Stimulated activated CD4-positive, alpha-beta T cell treated with anti-CD3 and anti-CD28 coated beads, TNF-alpha, amount 100 ng/mL, for 48 hours (primary cell): ENCODE data around the gene HDAC11.
A peak's percentile ranks its signal among the peaks of the same experiment; 100 is the strongest.
"Not testable (repeated sequence)": the region's sequence is repeated elsewhere in the genome, so short reads cannot be mapped to it uniquely, and the experiment has no call there.

Source experiments
- DNase-seq, 3 donors: peaks; one replicate each; pipeline ENCODE4 v3.0.0-alpha.2; 2020; ENCODE audit warnings: low read depth in 3 of 3

HDAC11 gene

GRCh38 chr3:13492976-13493866 lies 13.1 kb downstream of the HDAC11 start:
- no peak for DNase-seq

DNA sequence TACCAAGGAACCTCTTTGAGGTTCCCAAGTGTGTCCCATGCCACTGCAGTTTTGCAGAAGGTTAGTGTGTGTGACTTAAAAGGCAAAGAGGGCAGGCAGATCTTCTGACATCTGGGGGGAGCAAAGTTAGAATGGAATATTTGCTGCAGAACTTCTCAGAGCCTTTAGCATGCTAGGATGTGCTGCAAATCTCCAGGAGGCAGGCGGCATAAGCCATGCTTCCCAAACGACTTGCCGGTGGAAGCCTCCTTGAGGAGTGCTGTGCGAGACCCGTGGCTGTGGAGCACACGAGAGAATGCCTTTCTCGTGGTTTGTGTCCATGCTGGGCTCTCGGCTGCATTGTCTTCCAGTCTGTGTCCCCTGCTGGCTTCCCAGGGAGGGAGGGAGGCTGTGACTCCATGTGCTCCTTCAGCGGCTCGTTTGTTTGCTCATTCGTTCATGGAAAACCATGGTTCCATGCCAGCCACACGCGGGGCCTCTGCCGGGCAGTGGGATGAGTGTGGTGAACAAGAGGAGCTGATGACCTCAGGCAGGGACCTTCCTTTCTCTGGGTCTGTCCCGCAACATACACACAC lies 13.8 kb downstream of the HDAC11 start:
- DNase-seq = no peak

- DNase-seq = no peak
Observed at GRCh38 chr3:13494463-13495350, 14.6 kb downstream of the HDAC11 start.

GRCh38 chr3:13495351-13495813 lies 15.3 kb downstream of the HDAC11 start:
- DNase-seq = no peak

DNA sequence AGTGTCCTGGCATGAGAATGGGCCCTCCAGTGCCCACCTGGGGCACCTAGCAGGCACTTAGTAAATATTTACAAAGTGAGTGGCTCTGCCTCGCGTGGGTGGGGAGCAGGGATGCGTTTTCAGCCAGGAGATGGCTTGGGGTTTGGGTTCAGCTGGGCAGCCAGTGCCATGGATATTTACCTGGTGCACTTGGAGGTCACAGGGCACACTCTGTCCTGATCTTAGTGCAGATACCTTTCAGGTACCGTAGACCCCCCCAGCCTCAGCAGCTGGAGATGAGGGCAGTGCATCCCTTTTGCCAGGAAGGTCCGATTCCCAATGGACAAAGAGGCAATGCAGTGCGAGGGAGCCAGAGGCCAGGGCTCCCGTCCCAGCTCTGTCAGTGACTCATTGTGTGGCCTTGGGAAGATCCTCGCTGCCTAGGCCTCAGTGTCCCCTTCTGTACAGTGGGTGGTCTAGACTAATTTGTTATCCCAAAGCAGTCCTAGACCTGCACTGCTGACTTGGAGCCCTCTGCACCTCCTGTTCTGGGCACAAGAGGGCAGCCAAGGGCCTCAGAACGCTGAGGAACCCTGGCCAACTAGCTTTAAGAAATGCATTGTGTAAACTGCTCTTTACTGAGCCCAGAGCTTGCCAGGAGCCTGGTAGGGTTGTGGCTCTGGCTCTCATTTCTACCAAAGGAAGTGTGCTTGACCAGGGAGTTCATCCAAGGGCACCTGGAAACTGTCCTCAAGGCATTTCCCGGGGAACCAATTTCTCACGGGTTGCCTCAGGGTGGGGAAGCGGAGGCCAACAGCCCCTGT lies 16.0 kb downstream of the HDAC11 start:
- DNase-seq = peak; percentile 44 to 52 (median 51)

DNA sequence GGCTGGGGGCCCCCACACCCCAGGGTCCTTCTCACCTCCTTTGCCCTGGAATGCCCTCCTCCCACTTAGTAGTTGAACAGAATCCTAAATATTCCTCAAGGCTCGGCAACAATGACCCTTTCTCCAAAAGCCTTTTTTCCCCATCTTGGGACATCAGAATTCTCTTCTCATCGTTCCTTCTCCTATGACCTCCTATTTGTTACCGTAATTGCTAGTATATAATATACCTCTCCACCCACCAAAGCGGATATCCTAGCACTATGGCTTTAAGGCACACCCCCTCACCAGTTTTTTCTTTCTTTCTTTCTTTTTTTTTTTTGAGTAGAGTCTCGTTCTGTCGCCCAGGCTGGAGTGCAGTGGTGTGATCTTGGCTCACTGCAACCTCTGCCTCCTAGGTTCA lies 16.8 kb downstream of the HDAC11 start:
- no peak for DNase-seq

GRCh38 chr3:13497386-13497785 lies 17.3 kb downstream of the HDAC11 start:
- no peak for DNase-seq

- DNase-seq = no peak
Observed at GRCh38 chr3:13498354-13499060, 18.4 kb downstream of the HDAC11 start.

DNA sequence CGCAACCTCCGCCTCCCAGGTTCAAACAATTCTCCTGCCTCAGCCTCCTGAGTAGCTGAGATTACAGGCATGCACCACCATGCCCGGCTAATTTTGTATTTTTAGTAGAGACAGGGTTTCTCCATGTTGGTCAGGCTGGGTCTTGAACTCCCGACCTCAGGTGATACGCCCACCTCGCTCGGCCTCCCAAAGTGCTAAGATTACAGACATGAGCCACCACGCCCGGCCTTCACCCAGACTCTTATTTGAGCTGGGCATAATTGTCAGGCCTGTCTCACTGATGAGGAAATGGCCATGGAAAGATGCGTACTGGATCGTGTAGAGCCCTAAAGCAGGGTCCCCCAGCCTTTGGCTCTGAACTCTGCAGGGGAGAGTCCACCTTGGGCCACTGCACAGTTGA lies 19.1 kb downstream of the HDAC11 start:
- not testable (repeated sequence) for DNase-seq

GRCh38 chr3:13500133-13500885 lies 20.2 kb downstream of the HDAC11 start:
- DNase-seq = no peak

- no peak for DNase-seq
Observed at GRCh38 chr3:13501056-13501455, 20.9 kb downstream of the HDAC11 start.

DNA sequence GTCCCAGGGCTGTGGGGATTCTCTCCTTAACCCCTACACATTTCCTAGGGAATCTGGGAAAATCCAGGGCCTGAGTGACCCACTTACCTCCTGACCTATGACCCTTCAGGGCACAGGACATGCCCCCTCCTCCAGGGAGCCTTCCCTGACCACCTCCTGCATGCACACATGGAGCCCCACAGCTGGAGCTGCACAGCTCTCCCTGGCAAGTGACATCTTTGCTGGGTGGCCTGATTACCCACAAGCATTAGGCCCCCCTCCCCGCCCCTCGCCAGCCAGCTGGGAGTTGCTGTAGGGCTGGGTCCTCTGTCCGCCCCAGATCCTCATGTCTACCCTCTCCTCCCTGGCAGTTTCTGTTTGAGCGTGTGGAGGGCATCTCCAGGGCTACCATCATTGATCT lies 21.4 kb downstream of the HDAC11 start:
- no peak for DNase-seq

- DNase-seq = no peak
Observed at GRCh38 chr3:13501958-13502790, 22.1 kb downstream of the HDAC11 start.

GRCh38 chr3:13502791-13503060 lies 22.6 kb downstream of the HDAC11 start:
- no peak for DNase-seq

GRCh38 chr3:13504161-13504831 lies 24.2 kb downstream of the HDAC11 start:
- DNase-seq = no peak

DNA sequence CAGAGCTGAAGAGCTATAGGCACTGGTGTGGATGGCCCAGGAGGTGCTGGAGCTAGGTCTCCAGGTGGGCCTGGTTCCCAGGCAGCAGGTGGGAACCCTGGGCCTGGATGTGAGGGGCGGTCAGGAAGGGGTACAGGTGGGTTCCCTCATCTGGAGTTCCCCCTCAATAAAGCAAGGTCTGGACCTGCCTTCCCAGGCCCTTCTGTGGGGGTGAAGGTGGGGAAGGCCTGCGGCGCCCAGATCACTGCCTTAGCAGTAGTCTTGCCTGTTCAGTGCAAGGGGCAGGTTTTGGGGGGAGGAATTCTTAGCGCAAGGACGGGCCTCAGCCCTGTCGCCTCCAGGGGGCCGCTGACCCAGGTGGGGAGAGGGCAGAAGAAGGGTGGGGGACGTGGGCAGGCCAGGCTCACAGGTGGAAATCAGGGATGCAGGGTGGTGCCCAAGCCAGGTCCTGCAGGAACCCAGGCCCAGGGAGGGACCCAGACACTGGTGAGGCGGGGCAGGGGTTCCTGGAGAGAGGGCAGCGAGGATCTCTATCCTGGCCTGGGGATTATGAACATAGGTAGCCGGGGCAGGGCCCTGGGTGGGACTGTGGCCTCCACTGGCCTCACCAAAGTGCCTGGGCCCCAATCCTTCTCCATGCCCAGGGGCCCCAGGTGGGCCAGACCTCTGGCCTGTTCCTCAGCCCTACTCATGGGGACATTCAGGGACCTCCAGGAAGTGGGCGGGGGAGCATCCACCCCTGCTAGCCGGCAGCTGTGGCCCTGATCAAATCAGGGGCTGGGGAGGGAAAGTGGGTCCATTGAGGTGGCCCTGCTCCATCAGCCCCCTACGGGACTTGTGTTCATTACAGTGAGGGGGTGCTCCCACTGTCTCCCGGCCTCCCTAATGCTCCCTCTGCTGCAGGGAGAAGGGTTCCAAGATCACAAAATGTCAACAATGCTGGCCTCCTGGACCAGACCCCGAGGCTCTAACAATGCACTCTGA lies 25.3 kb downstream of the HDAC11 start:
- no peak for DNase-seq

DNA sequence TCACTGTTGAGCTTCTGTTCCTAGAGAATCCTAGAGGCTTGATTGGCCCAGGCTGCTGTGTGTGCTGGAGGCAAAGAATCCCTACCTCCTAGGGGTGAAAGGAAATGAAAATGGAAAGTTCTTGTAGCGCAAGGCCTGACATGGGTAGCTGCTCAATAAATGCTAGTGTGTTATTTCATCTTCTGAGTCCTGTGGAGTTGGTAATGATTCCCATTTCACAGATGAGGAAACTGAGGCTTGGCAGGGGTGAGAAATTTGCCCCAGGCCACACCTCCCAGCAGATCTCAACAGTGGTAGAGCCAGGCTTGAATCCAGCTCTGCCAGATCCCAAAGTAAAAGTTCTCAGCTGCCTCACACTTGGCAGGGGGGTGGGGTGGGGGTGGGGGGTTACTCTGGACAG lies 26.1 kb downstream of the HDAC11 start:
- no peak for DNase-seq

GRCh38 chr3:13506680-13507079 lies 26.6 kb downstream of the HDAC11 start:
- no peak for DNase-seq
